Muscle layer of duodenum (tissue), 2 donors: ENCODE results near the gene KRT14.
"Not testable (repeated sequence)": the region's sequence is repeated elsewhere in the genome, so short reads cannot be mapped to it uniquely, and the experiment has no call there.

Experiments used
- H3K27ac ChIP-seq: one replicate; pipeline ENCODE4 v1.7.0; 2013; ENCODE audit warnings: mild to moderate bottlenecking, low read length
- H3K27me3 ChIP-seq: one replicate; pipeline ENCODE4 v1.7.0; 2013; ENCODE audit warnings: low read depth, mild to moderate bottlenecking, control low read depth, low read length
- H3K36me3 ChIP-seq, 2 donors: one replicate each; pipeline ENCODE4 v1.7.0; 2013; ENCODE audit warnings: low read length in 2 of 2, control low read depth in 1 of 2, mild to moderate bottlenecking in 1 of 2; ENCODE audit not compliant: insufficient read depth in 2 of 2, control insufficient read depth in 1 of 2
- H3K4me1 ChIP-seq, 2 donors: one replicate each; pipeline ENCODE4 v1.7.0; 2013; ENCODE audit warnings: low read length in 2 of 2, mild to moderate bottlenecking in 2 of 2, control low read depth in 1 of 2, moderate library complexity in 1 of 2; ENCODE audit not compliant: insufficient read depth in 2 of 2, control insufficient read depth in 1 of 2
- H3K4me3 ChIP-seq, 2 donors: one replicate each; pipeline ENCODE4 v1.7.0; 2013; ENCODE audit warnings: low read length in 2 of 2, low read depth in 1 of 2, mild to moderate bottlenecking in 1 of 2
- H3K9me3 ChIP-seq, 2 donors: one replicate each; pipeline ENCODE4 v1.7.0; 2013; ENCODE audit warnings: low read length in 2 of 2, control low read depth in 1 of 2, mild to moderate bottlenecking in 1 of 2; ENCODE audit not compliant: control insufficient read depth in 1 of 2
- donor health status: healthy.

The KRT14 gene

GRCh38 chr17:41580687-41581365 is 5.9 kb downstream of the KRT14 start:
- Histone ChIP-seq H3K9me3 (no peaks in the 10 kb centered on the region), H3K4me3 (no peak overlapping the region), H3K27ac (no peak overlapping the region), H3K36me3 (no peaks in the 10 kb centered on the region), H3K27me3 (peaks cover 4% of the 10 kb centered on the region), H3K4me1 (no peaks in the 10 kb centered on the region)

GRCh38 chr17:41580244-41580575 is 6.5 kb downstream of the KRT14 start:
- Histone ChIP-seq H3K4me3 (no peak overlapping the region), H3K27me3 (peaks cover 4% of the 10 kb centered on the region), H3K27ac (no peak overlapping the region), H3K9me3 (no peaks in the 10 kb centered on the region), H3K4me1 (no peaks in the 10 kb centered on the region), H3K36me3 (no peaks in the 10 kb centered on the region)

GRCh38 chr17:41579484-41580243 is 7.0 kb downstream of the KRT14 start:
- no peak overlapping the region for H3K27ac ChIP-seq
- no peaks in the 10 kb centered on the region for H3K36me3 ChIP-seq
- H3K27me3 ChIP-seq, result peaks cover 4% of the 10 kb centered on the region
- no peak overlapping the region for H3K4me3 ChIP-seq
- no peaks in the 10 kb centered on the region for H3K9me3 ChIP-seq
- no peaks in the 10 kb centered on the region for H3K4me1 ChIP-seq

- Histone ChIP-seq H3K27ac (no peak overlapping the region), H3K36me3 (no peaks in the 10 kb centered on the region), H3K9me3 (no peaks in the 10 kb centered on the region), H3K4me1 (no peaks in the 10 kb centered on the region), H3K4me3 (no peak overlapping the region), H3K27me3 (peaks cover 4% of the 10 kb centered on the region)
These were observed 7.7 kb downstream of the KRT14 start for GRCh38 chr17:41578971-41579370.

GRCh38 chr17:41578538-41578937 is 8.2 kb downstream of the KRT14 start:
- Histone ChIP-seq H3K4me1 (no peaks in the 10 kb centered on the region), H3K27ac (no peak overlapping the region), H3K9me3 (no peaks in the 10 kb centered on the region), H3K27me3 (peaks cover 4% of the 10 kb centered on the region), H3K4me3 (no peak overlapping the region), H3K36me3 (no peaks in the 10 kb centered on the region)

GRCh38 chr17:41576740-41577139 is 10.0 kb downstream of the KRT14 start:
- H3K4me1 ChIP-seq, H3K27me3 ChIP-seq, H3K9me3 ChIP-seq, H3K27ac ChIP-seq, H3K4me3 ChIP-seq, H3K36me3 ChIP-seq: not testable (repeated sequence)

GRCh38 chr17:41575336-41575735 is 11.4 kb downstream of the KRT14 start:
- Histone ChIP-seq H3K4me1 (no peaks in the 10 kb centered on the region), H3K9me3 (no peaks in the 10 kb centered on the region), H3K36me3 (no peaks in the 10 kb centered on the region), H3K27ac (no peak overlapping the region), H3K27me3 (peaks cover 4% of the 10 kb centered on the region), H3K4me3 (no peak overlapping the region)

- no peaks in the 10 kb centered on the region for H3K9me3 ChIP-seq
- H3K4me3 ChIP-seq, result no peak within 1 kb of the TSS
- no peak within 1 kb of the TSS for H3K27ac ChIP-seq
- peaks cover 4% of the 10 kb centered on the region for H3K27me3 ChIP-seq
- H3K36me3 ChIP-seq, result no peaks in the 10 kb centered on the region
- H3K4me1 ChIP-seq, result no peaks in the 10 kb centered on the region
These were observed 14.9 kb downstream of the KRT14 start, which contains the start of gene KRT9 for GRCh38 chr17:41571561-41572434. TSS of gene KRT9 (minus strand) at chr17:41572059. CDS start at chr17:41571992, 67 bp downstream.

GRCh38 chr17:41567317-41567716 is 19.4 kb downstream of the KRT14 start:
- Histone ChIP-seq H3K9me3 (no peaks in the 10 kb centered on the region), H3K4me3 (no peak overlapping the region), H3K27me3 (no peaks in the 10 kb centered on the region), H3K4me1 (no peaks in the 10 kb centered on the region), H3K36me3 (no peaks in the 10 kb centered on the region), H3K27ac (no peak overlapping the region)

GRCh38 chr17:41565338-41565737 is 21.4 kb downstream of the KRT14 start:
- Histone ChIP-seq H3K9me3 (no peaks in the 10 kb centered on the region), H3K27me3 (no peaks in the 10 kb centered on the region), H3K36me3 (no peaks in the 10 kb centered on the region), H3K27ac (no peak overlapping the region), H3K4me1 (no peaks in the 10 kb centered on the region), H3K4me3 (no peak overlapping the region)

GRCh38 chr17:41563607-41564170 is 23.0 kb downstream of the KRT14 start:
- H3K27me3 ChIP-seq, result no peaks in the 10 kb centered on the region
- no peaks in the 10 kb centered on the region for H3K4me1 ChIP-seq
- H3K36me3 ChIP-seq, result no peaks in the 10 kb centered on the region
- no peaks in the 10 kb centered on the region for H3K9me3 ChIP-seq
- H3K27ac ChIP-seq, result no peak overlapping the region
- no peak overlapping the region for H3K4me3 ChIP-seq
